GM19240 (cell line): ENCODE data around the gene MAD1L1.

Source experiments
- DNase-seq: peaks from one replicate; pipeline ENCODE4 v3.0.0; 2011; ENCODE audit warnings: low spot score; ENCODE audit not compliant: insufficient read length

MAD1L1 gene

DNA sequence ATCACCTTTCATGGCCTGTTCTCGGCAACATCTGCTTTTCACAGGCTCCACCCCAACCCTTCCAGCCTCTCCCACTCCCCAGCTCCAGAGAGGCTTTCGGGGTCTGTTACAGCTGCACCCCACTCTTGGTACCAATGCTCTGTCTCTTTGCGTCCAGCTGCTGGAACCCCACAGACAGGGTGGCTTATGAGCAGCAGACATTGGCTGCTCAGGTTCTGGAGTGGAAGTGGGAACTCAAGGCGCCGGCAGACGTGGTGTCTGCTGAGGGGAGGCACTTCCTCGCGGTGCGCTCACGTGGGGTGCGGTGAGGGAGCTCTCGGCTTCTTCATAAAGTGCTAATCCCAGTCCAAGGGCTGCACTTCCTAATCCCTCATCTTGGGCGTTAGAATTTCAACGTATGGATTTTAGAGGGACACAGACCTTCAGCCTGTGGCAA is 377.0 kb downstream of the MAD1L1 start:
- no peak for DNase-seq

DNA sequence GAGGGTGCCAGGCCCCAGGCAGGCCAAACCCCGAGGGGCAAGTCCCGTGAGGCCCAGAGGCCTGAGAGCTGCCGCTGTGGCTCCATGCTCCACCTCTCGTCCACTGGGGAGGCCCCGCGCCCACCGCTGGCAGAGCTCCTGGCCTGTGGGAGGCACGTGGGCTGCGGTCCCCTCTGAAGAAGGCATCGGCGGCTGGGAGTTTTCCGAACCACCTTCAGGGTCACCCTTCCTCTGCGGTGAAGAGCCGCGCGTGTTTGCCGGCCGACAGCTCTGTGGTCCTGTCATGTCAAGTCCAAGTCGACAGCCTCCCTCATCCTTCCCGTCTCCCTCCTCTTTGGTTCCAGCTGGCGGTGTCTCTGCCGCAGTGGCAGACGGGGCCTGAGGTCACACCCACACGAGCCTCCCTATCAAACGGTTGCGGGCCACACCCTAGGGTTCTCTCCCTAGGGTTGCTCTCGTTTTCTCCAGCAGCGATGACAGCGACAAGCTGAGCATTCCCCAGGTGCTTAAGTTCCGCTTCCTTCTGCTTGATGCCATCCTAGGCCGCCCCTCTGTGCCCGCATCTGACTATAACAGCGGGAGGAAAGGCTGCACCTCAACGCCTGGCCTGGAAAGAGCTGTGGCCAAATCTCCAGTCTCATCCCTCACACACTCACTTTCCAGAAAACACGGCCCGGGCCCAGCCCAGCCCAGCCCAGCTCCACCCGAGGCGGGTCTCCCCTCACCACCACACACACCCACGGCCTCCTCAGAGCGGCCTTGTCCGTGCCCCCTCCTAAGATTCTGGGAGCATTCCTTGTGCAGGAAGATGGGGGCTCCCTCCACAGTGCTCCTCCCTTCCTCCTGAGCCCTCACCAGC is 377.6 kb downstream of the MAD1L1 start:
- no peak for DNase-seq

DNA sequence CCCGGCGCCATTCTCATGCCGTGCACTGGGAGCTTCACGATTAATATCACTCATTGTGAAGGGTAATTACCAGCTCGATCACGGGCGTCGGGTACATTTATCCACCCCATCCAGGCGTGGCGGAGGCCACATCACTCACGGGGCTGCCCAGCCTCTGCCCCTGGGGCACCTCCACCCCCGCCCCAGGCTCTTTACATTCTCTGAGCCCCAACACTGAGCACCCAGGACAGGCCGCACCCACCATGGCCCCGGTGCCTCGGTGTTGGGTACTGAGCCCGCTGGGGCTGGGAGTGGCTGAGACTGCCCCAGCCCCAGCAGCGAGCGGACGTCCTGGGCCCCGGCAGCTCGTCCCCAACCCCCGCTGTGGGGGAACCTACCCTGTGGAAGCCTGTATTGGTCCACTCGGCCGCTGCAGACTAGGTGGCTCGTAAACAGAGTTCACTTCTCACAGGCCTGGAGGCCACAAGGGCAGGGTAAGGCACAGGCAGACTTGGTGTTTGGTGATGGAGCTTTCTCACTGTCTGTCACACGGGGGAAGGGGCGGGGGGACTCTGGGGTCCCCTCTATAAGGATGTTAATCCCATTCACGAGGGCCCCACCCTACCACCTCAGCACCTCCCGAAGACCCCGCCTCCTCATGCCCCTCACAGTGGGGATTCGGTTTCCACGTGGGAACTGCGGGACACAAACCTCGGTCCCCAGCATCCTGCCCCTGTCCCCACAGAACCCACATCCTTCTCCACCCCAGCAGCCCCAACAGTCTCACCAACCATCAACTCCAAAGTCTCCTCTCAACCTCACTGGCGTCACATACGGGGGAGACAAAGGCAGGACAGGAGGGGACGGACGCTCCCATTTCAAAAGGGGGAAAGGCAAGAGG is 378.5 kb downstream of the MAD1L1 start:
- no peak for DNase-seq

DNA sequence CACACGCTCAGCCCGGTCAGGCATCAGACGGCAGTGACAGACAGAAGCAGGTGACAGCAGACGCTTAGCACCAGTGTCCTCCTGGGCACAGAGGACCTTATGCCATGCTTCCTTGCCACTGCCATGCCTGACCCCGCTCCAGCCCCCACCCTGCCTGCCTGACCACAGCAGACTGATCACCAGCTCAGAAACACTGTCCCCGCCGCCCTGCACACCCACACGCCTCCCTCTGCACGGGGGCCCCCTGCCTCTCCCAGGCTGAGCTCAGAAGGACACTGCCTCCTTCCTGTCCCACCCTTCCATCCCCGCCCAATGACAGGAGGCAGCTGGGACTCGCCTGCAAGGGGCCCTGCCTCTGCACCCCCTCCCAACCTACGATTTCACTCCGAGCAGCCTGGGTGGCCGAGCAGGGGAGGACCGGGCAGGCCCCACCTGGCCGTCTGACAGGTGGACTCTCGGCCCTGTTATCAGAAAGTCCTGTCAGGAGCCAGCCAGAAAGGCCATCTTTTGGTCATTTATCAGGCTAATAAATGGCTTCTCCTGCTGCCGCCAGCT is 379.2 kb downstream of the MAD1L1 start:
- DNase-seq = no peak

DNA sequence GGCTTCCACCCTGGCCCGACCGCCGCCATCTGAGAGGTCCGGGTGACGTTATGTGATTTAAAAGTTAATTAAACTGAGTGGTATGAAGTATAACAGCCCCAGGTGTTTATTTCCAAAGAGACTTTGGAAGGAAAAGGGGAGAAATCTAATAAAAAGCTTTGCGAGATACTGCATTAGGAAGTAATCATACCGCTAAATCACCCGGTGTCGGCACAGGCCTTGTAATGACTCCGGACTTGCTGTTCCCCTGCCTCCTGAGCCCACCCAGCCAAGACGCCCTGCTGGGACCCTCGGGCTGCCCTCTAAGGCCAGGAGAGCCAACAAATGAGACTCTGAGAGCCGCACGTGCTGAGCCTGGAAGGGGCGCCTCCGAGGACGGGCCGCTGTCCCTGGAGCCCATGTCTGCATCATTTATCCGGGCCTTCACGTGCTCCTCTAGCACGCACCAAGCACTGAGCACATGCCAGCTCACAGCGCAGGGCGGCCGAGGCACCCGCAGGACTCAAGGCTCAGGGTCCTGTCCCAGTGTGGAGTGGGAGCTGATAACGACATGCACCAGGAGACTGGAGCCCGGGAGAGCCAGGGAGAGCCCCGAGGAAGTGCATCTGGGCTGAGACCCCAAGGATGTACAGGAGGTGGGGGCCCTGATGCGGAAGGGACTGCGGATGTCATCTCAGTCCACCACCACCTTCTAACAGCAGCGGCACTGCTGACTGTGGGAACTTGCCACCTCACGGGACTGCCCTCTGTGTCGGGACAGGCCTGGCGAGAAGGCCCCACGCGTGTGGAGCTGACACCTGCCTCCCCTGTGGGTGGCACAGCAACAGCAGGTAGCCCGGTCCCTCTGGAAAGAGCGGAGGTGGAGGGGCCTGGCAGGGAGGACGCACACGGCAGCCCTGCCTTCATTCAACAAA is 380.0 kb downstream of the MAD1L1 start:
- DNase-seq = no peak

DNA sequence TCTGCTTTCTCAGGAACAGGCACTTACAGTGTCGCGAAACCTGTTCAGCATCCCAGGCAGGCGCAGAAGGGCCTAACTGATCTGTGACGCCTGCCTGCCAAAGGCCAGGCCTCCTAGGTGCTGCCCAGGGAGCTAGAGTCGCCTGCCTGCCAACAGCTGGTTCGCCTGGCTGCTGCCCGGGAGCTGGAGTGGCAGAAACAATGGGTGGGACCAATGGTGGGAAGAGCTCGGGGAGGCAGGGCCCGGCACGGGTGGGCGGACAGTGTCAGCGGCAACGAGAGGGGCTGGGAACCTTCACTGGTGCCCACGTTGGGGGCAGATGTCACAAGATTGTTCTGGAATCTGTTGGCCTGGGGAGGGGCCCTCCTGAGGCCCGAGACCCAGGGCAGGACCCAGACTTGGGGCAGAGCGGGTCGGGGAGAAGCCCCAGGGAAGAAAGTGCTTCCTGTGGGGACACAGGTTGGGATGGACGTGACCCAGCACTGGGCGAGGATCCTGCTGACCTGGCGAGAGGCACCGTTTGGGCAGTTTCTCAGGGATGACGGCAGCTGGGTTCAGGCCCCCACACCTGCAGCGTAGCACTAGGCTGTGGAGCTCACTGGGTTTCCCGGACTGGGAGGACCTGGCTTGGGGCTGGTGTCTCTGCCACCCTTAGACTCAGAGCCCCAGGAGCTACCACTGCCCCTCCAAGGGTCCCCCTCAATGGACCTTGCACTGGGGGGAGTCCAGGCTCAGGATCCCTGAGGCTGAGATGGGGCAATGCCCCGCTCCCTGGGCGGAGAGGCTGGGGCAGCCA is 380.8 kb downstream of the MAD1L1 start:
- DNase-seq = no peak

DNA sequence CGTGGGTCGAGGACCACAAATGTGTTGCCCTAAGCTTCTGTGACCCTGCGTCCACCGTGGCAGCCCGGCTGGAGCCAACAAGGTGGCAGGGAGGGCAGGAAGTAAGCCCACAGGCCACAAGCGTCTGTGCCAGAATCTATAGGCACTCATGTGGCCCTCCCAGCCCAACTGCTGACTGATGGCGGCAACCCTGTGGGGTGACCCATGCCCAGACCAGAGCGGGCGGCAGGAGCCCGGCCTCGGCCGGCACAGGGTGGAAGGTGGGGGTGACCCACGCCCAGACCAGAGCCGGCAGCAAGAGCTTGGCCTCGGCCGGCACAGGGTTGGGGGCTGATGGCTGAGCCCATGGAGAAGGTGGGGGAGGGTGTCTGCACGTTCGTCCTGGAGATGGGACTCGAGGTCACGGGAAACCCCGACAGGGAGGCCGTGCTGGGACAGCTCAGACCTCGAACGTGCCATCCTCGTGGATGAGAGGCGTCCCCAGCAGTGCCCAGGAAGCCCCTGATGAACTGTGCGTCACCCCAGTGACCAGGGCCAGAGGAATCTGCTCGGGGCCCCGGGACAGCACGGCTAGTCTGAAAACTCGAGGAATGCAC is 381.7 kb downstream of the MAD1L1 start:
- no peak for DNase-seq

DNA sequence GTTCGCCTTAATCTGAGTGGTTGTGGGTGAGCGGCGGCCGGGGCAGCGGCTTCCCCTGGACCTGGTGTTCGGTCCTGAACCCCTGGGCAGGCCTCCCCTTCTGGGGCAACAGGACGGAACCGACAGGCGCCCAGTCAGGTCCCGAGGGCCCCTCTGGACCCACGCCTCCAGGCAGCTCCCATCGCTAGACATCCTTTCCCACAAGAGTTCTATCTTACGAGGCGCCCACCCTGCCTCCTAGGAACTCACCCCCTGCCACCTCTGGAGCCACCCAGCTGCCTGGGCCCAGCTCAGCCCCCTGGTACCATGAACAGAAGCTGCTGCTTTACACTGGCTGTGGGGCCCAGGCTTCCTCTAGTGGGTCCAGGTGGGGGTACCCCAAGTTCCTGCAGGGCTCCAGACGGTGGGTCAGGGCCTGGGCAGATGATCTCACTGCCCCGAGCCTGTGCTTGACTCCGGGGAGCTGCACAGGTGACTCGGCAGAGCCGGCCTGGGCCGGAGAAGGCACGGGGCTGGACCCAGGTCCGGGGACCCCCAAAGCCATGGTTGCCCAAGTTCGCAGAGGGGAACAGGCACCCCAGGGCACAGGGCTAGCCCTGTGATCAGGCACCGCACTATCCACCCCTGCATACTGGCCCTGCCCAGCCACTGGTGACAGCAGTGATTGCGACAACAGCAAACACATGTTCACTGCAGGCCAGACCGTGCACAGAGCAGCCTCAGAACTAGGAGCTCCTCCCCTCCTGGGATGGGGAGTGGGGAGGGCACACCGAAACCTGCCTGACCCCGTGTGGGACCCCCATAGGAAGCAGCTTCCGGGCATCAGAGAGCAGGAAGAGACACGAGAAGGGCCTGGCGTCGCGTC is 382.4 kb downstream of the MAD1L1 start:
- no peak for DNase-seq

DNA sequence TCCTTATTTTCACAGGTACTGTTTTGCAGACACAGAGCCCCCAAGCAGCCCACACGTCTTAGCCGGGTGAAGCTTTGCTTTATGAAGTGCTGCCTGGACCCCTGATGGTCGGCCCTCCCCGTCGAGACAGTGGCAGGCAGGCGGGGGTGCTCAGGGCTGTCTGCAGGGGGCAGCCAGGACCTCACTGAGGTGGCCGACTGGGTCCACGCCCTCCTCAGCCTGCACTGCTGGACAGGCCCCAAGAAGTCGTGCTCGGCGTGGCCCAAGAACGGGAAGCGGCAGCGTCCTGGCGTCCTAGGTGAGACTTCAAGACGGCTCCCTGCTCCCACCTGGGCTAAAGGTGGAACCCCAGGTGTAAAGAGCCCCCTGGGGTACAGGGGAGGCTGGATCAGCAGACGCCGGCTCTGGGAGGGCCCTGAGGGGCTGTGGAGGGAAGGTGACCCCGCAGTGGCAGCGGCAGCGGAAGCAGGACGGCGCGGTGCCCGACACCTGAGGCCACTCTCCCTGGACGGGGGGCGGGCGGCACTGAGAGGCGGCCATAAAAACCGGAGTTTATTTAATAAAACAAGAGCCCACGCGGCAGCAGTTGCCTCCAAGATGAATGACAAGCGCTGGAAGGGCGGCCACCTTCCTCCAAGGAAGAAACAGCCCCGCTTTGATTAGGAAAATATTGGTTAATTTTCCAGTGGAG is 383.2 kb downstream of the MAD1L1 start:
- DNase-seq = no peak

DNA sequence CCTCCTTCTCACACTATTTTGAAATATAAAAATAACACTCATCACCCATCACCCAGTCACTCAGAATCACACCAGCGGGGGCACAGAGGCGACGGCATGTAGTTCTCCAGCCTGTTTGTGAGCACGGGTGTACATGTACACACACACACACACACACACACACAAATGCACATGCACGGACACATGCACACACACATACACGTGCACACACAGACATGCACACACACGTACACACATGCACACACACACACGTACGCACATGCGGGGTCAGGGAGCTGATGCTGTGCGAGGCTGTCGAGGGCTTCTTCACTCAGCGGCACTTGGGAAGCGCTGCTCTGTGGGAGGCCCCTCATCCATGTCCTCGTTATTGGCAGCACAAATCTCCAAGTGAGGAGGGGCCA is 383.8 kb downstream of the MAD1L1 start:
- DNase-seq = no peak

DNA sequence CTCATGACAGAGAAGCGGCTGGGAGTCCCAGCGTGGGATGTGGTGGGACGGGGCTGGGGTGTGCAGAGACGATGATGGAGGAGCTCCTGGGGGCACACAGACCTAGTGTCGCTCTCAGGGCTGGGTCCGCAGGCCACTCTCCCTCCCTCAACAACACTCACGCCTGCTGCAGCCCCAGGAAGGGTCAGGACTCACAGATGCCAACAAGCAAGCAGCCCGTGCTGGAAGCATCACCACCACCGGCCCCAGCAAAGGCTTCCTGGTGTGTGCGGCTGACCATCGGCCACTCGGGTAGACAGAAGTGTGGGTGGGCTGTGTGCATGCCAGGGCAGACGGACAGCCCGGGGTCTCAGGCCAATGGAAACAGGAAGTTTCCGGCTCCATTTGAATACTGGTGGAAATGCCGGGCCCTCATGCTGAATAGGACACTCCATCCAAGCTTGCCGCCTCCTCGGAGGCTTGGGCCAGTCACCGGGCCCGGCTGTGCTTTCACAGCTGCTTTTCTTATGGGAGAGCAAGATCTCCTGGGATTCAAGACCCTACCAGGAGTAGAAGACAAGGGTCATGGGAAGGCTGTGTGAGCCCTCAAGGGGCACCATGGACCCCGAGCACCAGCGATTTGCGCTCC is 384.6 kb downstream of the MAD1L1 start:
- DNase-seq = no peak

DNA sequence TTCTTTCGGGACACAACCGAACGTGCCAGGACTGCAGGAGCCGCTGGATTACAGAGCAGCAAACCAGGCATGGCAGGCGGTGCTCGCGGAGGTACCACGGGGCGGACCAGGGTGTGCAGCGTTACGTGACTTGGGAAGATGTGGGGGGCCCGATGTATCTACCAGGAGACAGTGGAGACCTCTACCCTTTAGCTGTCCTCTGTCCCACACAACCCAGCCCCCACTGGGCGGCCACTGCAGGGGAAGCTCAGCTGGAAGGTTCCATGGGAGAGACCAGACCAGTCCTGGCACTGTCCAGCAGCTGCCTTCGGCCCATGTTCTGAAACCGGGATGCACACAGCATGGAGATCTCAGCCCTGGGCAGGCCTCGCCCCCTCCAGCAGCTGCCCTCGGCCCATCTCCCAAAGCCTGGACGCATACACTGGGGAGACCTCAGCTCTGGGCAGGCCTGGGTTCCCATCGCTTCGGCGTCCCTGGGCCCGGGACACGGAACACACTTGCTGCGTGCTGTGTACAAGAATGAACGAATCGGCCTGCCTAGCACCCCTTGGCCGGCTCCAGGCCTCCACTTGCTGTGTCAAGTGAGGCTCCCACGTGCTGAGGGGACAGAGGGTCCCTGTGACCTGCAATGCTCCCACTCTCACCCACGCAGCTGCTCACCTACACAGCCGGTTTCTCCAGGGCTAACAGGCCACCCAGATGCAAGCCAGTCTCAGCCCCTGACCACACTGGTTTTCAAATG is 385.3 kb downstream of the MAD1L1 start:
- DNase-seq = no peak

DNA sequence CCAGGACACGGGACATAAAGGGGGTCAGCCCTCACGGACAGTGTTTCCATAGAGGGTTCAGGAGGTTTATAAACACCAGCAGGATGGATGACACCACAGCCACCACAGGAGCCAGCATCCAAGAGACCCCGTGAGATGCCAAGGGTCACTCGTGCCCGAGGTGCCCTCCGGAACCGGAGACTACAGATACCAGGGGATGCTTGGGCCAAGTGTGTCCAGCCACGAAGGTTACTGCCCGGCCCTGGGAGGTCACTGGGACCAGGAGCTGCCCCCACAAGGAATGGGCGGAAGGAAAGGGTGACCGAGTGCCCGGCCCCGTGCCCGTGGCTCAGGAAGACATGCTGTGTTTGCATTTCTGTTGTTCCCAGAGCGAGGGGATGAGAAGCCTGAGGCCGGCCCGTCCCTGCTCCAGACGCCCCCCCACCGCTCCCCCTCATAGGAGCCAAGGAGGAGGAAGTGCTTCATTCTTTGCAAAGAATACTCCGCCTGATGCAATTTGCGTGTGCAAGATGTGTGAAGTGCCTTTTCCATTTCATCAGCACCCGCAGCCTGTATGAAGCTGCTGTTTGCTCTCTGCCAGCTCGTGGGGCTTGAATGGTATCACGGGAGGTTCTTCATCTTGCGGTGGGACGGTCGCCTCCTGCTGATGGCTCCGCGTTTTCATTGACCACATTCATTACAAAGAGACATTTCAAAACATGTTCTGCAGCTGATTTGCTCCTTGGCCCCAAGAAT is 386.2 kb downstream of the MAD1L1 start:
- no peak for DNase-seq

DNA sequence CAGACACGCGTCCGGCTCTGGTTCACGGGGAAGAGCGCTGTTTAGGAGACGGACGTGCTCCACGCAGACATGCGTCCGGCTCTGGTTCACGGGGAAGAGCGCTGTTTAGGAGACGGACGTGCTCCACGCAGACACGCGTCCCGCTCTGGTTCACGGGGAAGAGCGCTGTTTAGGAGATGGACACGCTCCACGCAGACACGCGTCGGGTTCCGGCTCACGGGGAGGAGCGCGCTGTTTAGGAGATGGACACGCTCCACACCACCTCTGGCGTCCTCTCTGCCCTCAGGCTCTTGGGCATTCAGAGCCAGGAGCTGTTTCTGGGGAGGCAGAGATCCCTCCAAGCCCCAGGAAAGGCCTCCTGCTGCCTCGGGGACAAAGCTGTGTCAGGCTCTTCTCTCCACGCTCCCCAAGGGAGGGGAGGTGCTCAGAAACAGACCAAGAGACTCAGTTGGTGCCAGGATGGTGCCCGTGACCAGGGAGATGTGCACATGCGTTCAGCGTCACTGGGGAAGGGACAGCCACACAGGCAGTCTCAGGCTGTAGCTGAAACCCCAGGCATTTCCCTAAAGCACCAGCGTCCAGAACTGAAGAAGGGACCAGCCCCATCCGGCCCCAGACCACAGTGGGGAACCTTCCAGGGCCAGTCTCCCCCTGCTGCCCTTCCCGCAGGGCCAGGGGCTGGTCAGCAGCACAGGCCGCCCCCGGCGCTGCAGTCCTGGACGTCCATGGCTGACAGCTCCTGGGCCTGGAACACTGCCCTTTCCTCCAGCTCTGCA is 387.0 kb downstream of the MAD1L1 start:
- DNase-seq = no peak

DNA sequence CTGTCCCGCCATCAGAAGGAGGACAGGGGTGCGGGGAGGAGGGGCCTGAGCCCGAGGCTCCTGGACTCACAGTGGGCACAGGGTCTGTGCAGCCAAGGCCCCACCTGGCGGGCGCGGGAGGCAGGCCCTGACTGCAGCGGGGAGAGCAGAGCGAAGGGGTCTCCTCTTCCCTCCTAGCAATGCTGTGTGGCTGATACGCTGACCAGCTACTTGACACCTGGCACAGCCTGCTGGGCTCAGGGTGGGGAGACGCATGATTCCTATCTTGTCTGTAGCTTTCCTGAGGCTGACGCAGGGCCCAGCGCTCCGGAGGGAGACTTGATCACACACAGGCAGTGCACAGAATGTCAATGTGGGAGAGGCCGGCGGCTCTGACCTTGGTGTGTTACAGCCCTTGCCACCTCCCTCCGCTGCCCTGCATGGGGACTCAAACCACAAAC is 387.8 kb downstream of the MAD1L1 start:
- no peak for DNase-seq
